IMR-90 (cell line): Measurements from ENCODE around the gene CIT. TPM values are rescaled to one million over a fixed set of nuclear protein-coding genes. Genes with fewer than 3 reads are reported as not detected.

Source experiments
- ATAC-seq: fragments of 200-7000 bp; cut with Tn5 transposase; 2 replicates; pipeline ENCODE4 v1.9.1; 2020; ENCODE audit warnings: low read depth, mild to moderate bottlenecking, moderate library complexity
- BruUV-seq: library from RNA; stranded (reverse); fragments of 400-500 nt; replicated peaks from 2 replicates; lab custom pipeline; 2021; lab: Mats Ljungman, UMichigan
- CTCF ChIA-PET: fragments of 300-600 bp; formaldehyde crosslinking; extraction: SDS; loops from one replicate; lab custom pipeline; 2021; ENCODE audit warnings: antibody characterized with exemption; lab: Yijun Ruan, JAX
- POLR2A ChIA-PET: fragments of 300-600 bp; sonication (Branson Sonifier 250); formaldehyde crosslinking; loops from one replicate; lab custom pipeline; 2022; ENCODE audit warnings: antibody characterized with exemption; ENCODE audit not compliant: unreplicated experiment; lab: Charles Lee
- DNase-seq: peaks from one replicate; pipeline ENCODE4 v3.0.0; 2013
- H2AFZ ChIP-seq: replicated peaks from 2 replicates; pipeline ENCODE3; 2013; ENCODE audit warnings: low read length, mild to moderate bottlenecking; ENCODE audit not compliant: poor library complexity
- H2AK5ac ChIP-seq: 2 replicates; pipeline ENCODE4 v1.6.1; 2013; ENCODE audit warnings: low read depth, low read length, inconsistent platforms
- H2AK9ac ChIP-seq: replicated peaks from 2 replicates; pipeline ENCODE3; 2013; ENCODE audit warnings: mild to moderate bottlenecking, low read depth, low read length, moderate library complexity; ENCODE audit not compliant: poor library complexity
- H2BK120ac ChIP-seq: 2 replicates; pipeline ENCODE4 v1.6.1; 2013; ENCODE audit warnings: low read depth, low read length, inconsistent platforms
- H2BK15ac ChIP-seq: 3 replicates; pipeline ENCODE4 v1.6.1; 2013; ENCODE audit warnings: low read depth, low read length, inconsistent platforms
- H2BK20ac ChIP-seq: 2 replicates; pipeline ENCODE4 v1.6.1; 2013; ENCODE audit warnings: low read depth, mild to moderate bottlenecking, inconsistent platforms, low read length, moderate library complexity
- H2BK5ac ChIP-seq: 2 replicates; pipeline ENCODE4 v1.6.1; 2013; ENCODE audit warnings: mild to moderate bottlenecking, low read depth, low read length, inconsistent platforms; ENCODE audit not compliant: poor library complexity, severe bottlenecking
- H3K14ac ChIP-seq: replicated peaks from 2 replicates; pipeline ENCODE4 v1.6.1; 2013; ENCODE audit warnings: low read depth, low read length, inconsistent platforms
- H3K18ac ChIP-seq: 2 replicates; pipeline ENCODE4 v1.6.1; 2013; ENCODE audit warnings: low read depth, low read length, control low read depth
- H3K23ac ChIP-seq: 2 replicates; pipeline ENCODE4 v1.6.1; 2013; ENCODE audit warnings: low read depth, low read length, inconsistent platforms
- H3K27ac ChIP-seq: 2 replicates; pipeline ENCODE4 v1.5.1; 2013; ENCODE audit warnings: mild to moderate bottlenecking, control low read depth, low read length; ENCODE audit not compliant: insufficient read depth
- H3K27me3 ChIP-seq: 2 replicates; pipeline ENCODE4 v1.6.1; 2013; ENCODE audit warnings: low read length; ENCODE audit not compliant: control insufficient read depth, insufficient read depth
- H3K36me3 ChIP-seq: 2 replicates; pipeline ENCODE4 v1.6.1; 2013; ENCODE audit warnings: low read length, mixed read lengths; ENCODE audit not compliant: control insufficient read depth, insufficient read depth
- H3K4ac ChIP-seq: 2 replicates; pipeline ENCODE4 v1.6.1; 2013; ENCODE audit warnings: low read depth, low read length, inconsistent platforms
- H3K4me1 ChIP-seq: 2 replicates; pipeline ENCODE4 v1.6.1; 2013; ENCODE audit warnings: low read length, mixed read lengths; ENCODE audit not compliant: control insufficient read depth, insufficient read depth
- H3K4me2 ChIP-seq: 2 replicates; pipeline ENCODE4 v1.6.1; 2013; ENCODE audit warnings: low read depth, mild to moderate bottlenecking, control low read depth, low read length, moderate library complexity
- H3K4me3 ChIP-seq: 2 replicates; pipeline ENCODE4 v1.5.1; 2013; ENCODE audit warnings: low read depth, mild to moderate bottlenecking, control low read depth, low read length, moderate library complexity; ENCODE audit not compliant: insufficient read depth
- H3K56ac ChIP-seq: 2 replicates; pipeline ENCODE4 v1.6.1; 2013; ENCODE audit warnings: low read length, inconsistent platforms; ENCODE audit not compliant: insufficient read depth; ENCODE audit errors: extremely low read depth
- H3K79me1 ChIP-seq, 2 experiments: 2 replicates each; pipeline ENCODE4 v1.6.1; 2013; ENCODE audit warnings: low read length in 2 of 2, inconsistent platforms in 1 of 2, low read depth in 1 of 2
- H3K9ac ChIP-seq: 2 replicates; pipeline ENCODE4 v1.6.1; 2013; ENCODE audit warnings: low read depth, low read length, control low read depth
- H3K9me1 ChIP-seq: 2 replicates; pipeline ENCODE4 v1.6.1; 2013; ENCODE audit warnings: low read length, inconsistent platforms; ENCODE audit not compliant: insufficient read depth
- H3K9me3 ChIP-seq: 2 replicates; pipeline ENCODE4 v1.6.1; 2013; ENCODE audit warnings: low read length; ENCODE audit not compliant: control insufficient read depth, insufficient read depth
- H4K20me1 ChIP-seq: 2 replicates; pipeline ENCODE4 v1.6.1; 2013; ENCODE audit warnings: low read length, inconsistent platforms; ENCODE audit not compliant: insufficient read depth
- H4K5ac ChIP-seq: 2 replicates; pipeline ENCODE4 v1.6.1; 2013; ENCODE audit warnings: mild to moderate bottlenecking, low read depth, low read length, control low read depth
- H4K8ac ChIP-seq, 2 experiments: 2 replicates each; pipeline ENCODE4 v1.6.1; 2013; ENCODE audit warnings: low read depth in 2 of 2, low read length in 2 of 2, control low read depth in 1 of 2, inconsistent platforms in 1 of 2
- H4K91ac ChIP-seq: 2 replicates; pipeline ENCODE4 v1.6.1; 2013; ENCODE audit warnings: low read depth, low read length, inconsistent platforms; ENCODE audit not compliant: insufficient read depth
- BHLHE40 ChIP-seq: fragments of 150-350 bp; IDR thresholded peaks from 2 replicates; pipeline ENCODE4 v1.6.1; 2016; ENCODE audit warnings: mild to moderate bottlenecking, low read depth, low read length
- CEBPB ChIP-seq: IDR thresholded peaks from 2 replicates; pipeline ENCODE4 v1.6.1; 2012; ENCODE audit warnings: low read depth, low read length, improper control_type of control experiment
- CHD1 ChIP-seq: IDR thresholded peaks from 2 replicates; pipeline ENCODE4 v1.6.1; 2012; ENCODE audit warnings: low read depth, low read length, improper control_type of control experiment
- FOS ChIP-seq: fragments of 150-350 bp; IDR thresholded peaks from 2 replicates; pipeline ENCODE4 v1.6.1; 2016; ENCODE audit warnings: low read depth, low read length
- MAFK ChIP-seq: IDR thresholded peaks from 2 replicates; pipeline ENCODE4 v1.6.1; 2012; ENCODE audit warnings: low read depth, low read length, improper control_type of control experiment
- MAZ ChIP-seq: IDR thresholded peaks from 2 replicates; pipeline ENCODE4 v1.6.1; 2012; ENCODE audit warnings: low read depth, mild to moderate bottlenecking, low read length, improper control_type of control experiment, moderate library complexity, borderline replicate concordance
- MXI1 ChIP-seq: IDR thresholded peaks from 2 replicates; pipeline ENCODE4 v1.6.1; 2012; ENCODE audit warnings: low read depth, mild to moderate bottlenecking, low read length, moderate library complexity, borderline replicate concordance
- NFE2L2 ChIP-seq: fragments of 150-350 bp; IDR thresholded peaks from 2 replicates; pipeline ENCODE4 v1.6.1; 2016; ENCODE audit warnings: low read depth, mild to moderate bottlenecking, low read length
- POLR2A ChIP-seq: IDR thresholded peaks from 2 replicates; pipeline ENCODE4 v1.6.1; 2012; ENCODE audit warnings: mild to moderate bottlenecking, low read depth, low read length
- RAD21 ChIP-seq: IDR thresholded peaks from 2 replicates; pipeline ENCODE4 v1.6.1; 2012; ENCODE audit warnings: low read length, improper control_type of control experiment
- RCOR1 ChIP-seq: IDR thresholded peaks from 2 replicates; pipeline ENCODE4 v1.6.1; 2012; ENCODE audit warnings: mild to moderate bottlenecking, low read length, improper control_type of control experiment; ENCODE audit not compliant: insufficient replicate concordance
- RFX5 ChIP-seq: IDR thresholded peaks from 2 replicates; pipeline ENCODE4 v1.8.0; 2012; ENCODE audit warnings: low read depth, mild to moderate bottlenecking, low read length, moderate library complexity
- SMC3 ChIP-seq: fragments of 150-350 bp; IDR thresholded peaks from 2 replicates; pipeline ENCODE4 v1.6.1; 2016; ENCODE audit warnings: low read depth, mild to moderate bottlenecking, antibody characterized with exemption, low read length, moderate library complexity
- WGBS, 2 experiments: methylation state at CpG; one replicate each; pipeline versions ENCODE4 v1.1.5 to v1.1.7; 2013; ENCODE audit warnings: missing lambda C conversion rate in 2 of 2; ENCODE audit not compliant: insufficient read length in 1 of 2; ENCODE audit errors: extremely low coverage in 2 of 2; 5-methylcytosine and 5-hydroxymethylcytosine counted together
- dilution Hi-C: fragments of 300-500 bp; cut with HindIII; formaldehyde crosslinking; loops from one replicate; pipeline ENCODE4 v1.14.3; 2018; ENCODE audit warnings: low sequenced_read_pairs; ENCODE audit not compliant: unreplicated experiment
- in situ Hi-C: fragments of 300-500 bp; cut with MboI; formaldehyde crosslinking; loops from 3 replicates; pipeline ENCODE4 v1.14.3; 2019; ENCODE audit warnings: low sequenced_read_pairs, inconsistent platforms, mixed read lengths
- intact Hi-C: fragments of 100-400 bp; cut with micrococcal nuclease; formaldehyde crosslinking; loops from 2 replicates; pipeline ENCODE4 v1.10.0; 2022
- polyA plus RNA-seq, 3 experiments: library from polyadenylated mRNA; depleted of rRNA; stranded (reverse); fragments of >200 nt; gene quantifications; 2 replicates each; pipeline ENCODE4 v1.2.3, GENCODE V29; 2012; ENCODE audit warnings: low replicate concordance in 1 of 3
- total RNA-seq: library from RNA; depleted of rRNA; stranded (reverse); fragments of >200 nt; gene quantifications from 2 replicates; pipeline ENCODE4 v1.2.3, GENCODE V29; 2012
- TF ChIP-seq, protein P1 (sequence below): conservative IDR thresholded peaks from 2 replicates; pipeline ENCODE4 v1.5.1; 2012; ENCODE audit warnings: mild to moderate bottlenecking, low read depth, low read length, improper control_type of control experiment
- TF ChIP-seq, protein P2 (sequence below): fragments of 150-350 bp; IDR thresholded peaks from 2 replicates; pipeline ENCODE4 v1.6.1; 2016; ENCODE audit warnings: low read depth, mild to moderate bottlenecking, low read length, moderate library complexity, borderline replicate concordance
- TF ChIP-seq, protein P3 (sequence below): fragments of 150-350 bp; IDR thresholded peaks from 2 replicates; pipeline ENCODE4 v1.6.1; 2017; ENCODE audit warnings: mild to moderate bottlenecking, antibody characterized with exemption, low read length, low read depth

The CIT gene
- total and polyA plus RNA-seq, 2 of the 4 experiments (the other 2 are of a cell fraction) = 13.1 to 21.0 TPM

DNA sequence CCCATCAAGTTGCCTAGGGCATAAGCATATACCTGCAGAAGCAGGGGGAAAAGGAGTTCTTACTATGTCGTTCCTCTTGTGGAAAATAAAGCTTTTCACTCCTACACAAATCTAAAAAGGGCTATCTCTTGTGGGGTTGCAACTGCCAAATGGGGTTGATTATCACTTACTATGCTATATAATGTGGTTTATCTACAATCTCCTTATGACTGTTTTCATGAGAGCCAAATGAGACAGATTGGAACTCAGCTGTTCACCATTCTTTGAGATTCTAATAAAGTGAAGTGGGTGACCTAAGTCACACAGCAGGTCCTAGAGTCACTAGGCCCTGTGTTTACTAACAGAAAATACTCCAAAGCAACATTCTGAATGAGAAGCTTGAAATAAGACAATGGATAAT, 47.7 kb downstream of the CIT start:
- no peak overlapping the region for H3K4me2 ChIP-seq
- no peak overlapping the region for H2AK5ac ChIP-seq
- no peak overlapping the region for H2BK20ac ChIP-seq
- no peaks in the 10 kb centered on the region for H3K4me1 ChIP-seq
- H2BK15ac ChIP-seq = no peak overlapping the region
- ChIA-PET CTCF (no interaction called here), POLR2A (no interaction called here)
- H3K9me1 ChIP-seq = no peaks in the 10 kb centered on the region
- no peak overlapping the region for H3K4me3 ChIP-seq
- no peak for ATAC-seq
- 0 out of 2 replicates have a peak, but pooled peaks cover 2% of the 10 kb centered on the region for H3K36me3 ChIP-seq
- no CpG with 5 or more reads among the region's 1 CpG for WGBS, 2 experiments
- no peak overlapping the region for H3K23ac ChIP-seq
- H3K79me1 ChIP-seq = peaks cover 0 to 6% of the 10 kb centered on the region in 2 experiments; a peak in 1 of 4 replicates
- no peak overlapping the region for H2AFZ ChIP-seq
- no peak overlapping the region for H2BK5ac ChIP-seq
- DNase-seq = no peak
- TF ChIP-seq RFX5 (no peak), CHD1 (no peak), RAD21 (no peak), FOS (no peak), MXI1 (no peak), MAFK (no peak), POLR2A (no peak), SMC3 (no peak), CEBPB (no peak), MAZ (no peak), NFE2L2 (no peak), RCOR1 (no peak), BHLHE40 (no peak)
- TF ChIP-seq, protein P1, sequence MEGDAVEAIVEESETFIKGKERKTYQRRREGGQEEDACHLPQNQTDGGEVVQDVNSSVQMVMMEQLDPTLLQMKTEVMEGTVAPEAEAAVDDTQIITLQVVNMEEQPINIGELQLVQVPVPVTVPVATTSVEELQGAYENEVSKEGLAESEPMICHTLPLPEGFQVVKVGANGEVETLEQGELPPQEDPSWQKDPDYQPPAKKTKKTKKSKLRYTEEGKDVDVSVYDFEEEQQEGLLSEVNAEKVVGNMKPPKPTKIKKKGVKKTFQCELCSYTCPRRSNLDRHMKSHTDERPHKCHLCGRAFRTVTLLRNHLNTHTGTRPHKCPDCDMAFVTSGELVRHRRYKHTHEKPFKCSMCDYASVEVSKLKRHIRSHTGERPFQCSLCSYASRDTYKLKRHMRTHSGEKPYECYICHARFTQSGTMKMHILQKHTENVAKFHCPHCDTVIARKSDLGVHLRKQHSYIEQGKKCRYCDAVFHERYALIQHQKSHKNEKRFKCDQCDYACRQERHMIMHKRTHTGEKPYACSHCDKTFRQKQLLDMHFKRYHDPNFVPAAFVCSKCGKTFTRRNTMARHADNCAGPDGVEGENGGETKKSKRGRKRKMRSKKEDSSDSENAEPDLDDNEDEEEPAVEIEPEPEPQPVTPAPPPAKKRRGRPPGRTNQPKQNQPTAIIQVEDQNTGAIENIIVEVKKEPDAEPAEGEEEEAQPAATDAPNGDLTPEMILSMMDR = no peak
- TF ChIP-seq, protein P2, sequence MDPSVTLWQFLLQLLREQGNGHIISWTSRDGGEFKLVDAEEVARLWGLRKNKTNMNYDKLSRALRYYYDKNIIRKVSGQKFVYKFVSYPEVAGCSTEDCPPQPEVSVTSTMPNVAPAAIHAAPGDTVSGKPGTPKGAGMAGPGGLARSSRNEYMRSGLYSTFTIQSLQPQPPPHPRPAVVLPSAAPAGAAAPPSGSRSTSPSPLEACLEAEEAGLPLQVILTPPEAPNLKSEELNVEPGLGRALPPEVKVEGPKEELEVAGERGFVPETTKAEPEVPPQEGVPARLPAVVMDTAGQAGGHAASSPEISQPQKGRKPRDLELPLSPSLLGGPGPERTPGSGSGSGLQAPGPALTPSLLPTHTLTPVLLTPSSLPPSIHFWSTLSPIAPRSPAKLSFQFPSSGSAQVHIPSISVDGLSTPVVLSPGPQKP = no peak
- TF ChIP-seq, protein P3, sequence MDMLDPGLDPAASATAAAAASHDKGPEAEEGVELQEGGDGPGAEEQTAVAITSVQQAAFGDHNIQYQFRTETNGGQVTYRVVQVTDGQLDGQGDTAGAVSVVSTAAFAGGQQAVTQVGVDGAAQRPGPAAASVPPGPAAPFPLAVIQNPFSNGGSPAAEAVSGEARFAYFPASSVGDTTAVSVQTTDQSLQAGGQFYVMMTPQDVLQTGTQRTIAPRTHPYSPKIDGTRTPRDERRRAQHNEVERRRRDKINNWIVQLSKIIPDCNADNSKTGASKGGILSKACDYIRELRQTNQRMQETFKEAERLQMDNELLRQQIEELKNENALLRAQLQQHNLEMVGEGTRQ = no peak
- H3K9me3 ChIP-seq = no peaks in the 10 kb centered on the region
- no peak overlapping the region for H3K18ac ChIP-seq
- in situ Hi-C loops (no loop called here), dilution Hi-C loops (no loop called here), intact Hi-C loops (no loop called here)
- no peak overlapping the region for H3K14ac ChIP-seq
- H3K56ac ChIP-seq = no peak overlapping the region
- no TSS peak for BruUV-seq
- H4K8ac ChIP-seq = no peak overlapping the region
- H3K9ac ChIP-seq = no peak overlapping the region
- H3K27me3 ChIP-seq = no peaks in the 10 kb centered on the region
- H2AK9ac ChIP-seq = no peak overlapping the region
- H4K20me1 ChIP-seq = no peaks in the 10 kb centered on the region
- H3K27ac ChIP-seq = no peak overlapping the region
- H4K5ac ChIP-seq = no peak overlapping the region
- H3K4ac ChIP-seq = no peak overlapping the region
- H4K91ac ChIP-seq = no peak overlapping the region
- no peak overlapping the region for H2BK120ac ChIP-seq
